C1 segment of cervical spinal cord (tissue), 14 donors: ENCODE measurements around the gene SLC25A33.

Source experiments
- DNase-seq, 14 donors: peaks; one replicate each; lab custom pipeline; 2025; lab: John Stamatoyannopoulos, UW

SLC25A33 gene

DNA sequence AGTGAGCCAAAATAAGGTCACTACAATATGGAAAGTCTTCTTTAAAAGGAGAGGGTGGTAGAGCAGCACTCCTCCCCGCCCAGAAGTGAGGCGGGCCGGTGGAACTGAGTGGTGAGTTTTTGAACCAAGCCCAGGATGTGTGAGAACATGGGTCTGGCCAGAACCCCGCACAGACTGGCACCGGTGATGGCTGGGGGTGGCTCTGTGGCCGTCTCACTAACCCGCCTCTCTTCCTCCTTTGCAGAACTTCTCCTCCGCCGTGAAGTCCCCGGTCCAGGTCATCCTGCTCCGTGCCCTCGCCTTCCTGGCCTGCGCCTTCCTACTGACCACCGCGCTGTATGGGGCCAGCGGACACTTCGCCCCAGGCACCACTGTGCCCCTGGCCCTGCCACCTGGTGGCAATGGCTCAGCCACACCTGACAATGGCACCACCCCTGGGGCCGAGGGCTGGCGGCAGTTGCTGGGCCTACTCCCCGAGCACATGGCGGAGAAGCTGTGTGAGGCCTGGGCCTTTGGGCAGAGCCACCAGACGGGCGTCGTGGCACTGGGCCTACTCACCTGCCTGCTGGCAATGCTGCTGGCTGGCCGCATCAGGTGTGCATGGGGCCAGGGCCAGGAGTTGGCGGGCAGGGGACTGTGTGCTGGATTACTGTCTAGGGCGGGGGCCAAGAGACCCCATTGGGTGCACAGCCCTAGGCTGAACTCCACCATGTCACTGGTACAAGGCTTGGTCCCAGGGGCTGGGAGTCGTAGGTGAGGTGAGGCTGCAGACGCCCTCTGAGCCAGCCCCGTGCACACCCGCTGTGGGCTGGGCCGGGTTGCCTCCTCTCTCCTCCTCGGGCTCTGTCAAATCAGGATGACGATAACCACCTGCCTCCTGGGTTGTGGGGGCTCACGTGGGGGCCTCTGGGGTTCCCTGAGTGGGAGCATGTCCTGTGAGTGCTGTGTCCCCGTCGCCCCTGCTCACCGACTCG, 61.9 kb downstream of the SLC25A33 start:
- DNase-seq, result no peak

DNA sequence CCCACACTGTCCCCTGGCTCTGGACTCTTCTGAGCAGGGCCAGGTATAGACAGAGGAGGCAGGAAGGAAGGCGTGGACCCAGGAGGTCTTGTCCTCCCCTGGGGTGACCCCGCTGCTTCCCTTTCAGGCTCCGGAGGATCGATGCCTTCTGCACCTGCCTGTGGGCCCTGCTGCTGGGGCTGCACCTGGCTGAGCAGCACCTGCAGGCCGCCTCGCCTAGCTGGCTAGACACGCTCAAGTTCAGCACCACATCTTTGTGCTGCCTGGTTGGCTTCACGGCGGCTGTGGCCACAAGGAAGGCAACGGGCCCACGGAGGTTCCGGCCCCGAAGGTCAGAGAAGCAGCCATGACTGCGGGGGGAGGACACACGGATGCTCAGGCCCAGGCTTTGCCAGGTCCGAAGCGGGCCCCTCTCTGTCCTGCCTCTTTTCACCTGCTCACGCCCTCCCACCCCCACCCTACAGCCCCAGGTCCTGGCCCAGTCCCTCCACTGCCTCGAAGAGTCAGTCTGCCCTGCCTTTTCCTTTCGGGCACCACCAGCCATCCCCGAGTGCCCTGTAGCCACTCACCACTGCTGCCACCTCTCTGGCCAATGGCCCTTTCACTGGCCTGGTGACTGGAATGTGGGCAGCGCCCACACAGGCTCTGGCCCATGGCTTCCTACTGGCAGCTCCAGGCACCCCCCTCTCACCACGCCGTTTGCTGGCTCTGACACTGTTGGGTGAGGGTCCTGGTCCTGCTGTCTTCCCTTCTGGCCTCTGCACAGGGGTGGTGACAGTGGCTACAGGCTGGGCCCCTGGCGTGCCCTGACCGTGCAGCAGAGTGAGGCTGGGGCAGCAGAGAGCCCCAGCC, 62.9 kb downstream of the SLC25A33 start:
- no peak for DNase-seq

DNA sequence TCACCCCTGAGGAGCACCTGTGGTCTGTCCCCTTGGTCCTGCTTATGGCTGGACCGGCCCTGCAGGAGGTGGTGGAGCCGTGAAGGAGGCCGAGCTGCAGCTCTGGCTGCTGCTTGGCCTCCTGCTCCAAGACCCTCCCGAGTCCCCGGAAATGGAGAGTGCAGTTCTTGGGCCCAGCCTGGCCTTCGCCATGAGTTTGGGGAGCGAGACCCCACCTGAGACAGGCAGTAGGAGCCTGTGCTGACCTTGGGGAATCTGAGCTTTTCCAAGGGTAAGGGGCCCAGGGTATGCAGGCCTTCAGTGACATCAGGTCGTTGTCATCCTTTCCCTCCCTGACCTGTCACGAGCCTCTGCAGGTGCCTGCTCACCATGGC, 63.5 kb downstream of the SLC25A33 start:
- DNase-seq, result no peak

DNA sequence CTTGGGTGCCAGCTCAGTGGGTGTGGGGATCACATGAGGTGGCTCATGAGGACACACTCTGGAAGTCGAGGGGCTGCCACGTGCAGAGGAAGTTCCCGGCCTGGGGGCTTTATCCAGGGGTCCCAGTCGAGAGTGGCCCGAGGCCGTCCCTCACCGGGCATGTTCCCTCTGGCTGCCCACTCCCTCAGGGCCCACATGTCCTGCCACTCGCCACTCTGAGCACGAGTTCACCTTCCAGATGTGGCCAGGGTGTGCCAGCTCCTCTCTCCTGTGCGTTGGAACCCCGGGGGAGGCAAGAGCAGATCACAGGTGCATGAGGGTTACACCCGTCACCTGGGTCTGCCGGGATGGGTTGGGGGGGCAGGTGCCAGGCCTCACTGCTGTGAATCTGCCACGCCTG, 64.0 kb downstream of the SLC25A33 start:
- no peak for DNase-seq

DNA sequence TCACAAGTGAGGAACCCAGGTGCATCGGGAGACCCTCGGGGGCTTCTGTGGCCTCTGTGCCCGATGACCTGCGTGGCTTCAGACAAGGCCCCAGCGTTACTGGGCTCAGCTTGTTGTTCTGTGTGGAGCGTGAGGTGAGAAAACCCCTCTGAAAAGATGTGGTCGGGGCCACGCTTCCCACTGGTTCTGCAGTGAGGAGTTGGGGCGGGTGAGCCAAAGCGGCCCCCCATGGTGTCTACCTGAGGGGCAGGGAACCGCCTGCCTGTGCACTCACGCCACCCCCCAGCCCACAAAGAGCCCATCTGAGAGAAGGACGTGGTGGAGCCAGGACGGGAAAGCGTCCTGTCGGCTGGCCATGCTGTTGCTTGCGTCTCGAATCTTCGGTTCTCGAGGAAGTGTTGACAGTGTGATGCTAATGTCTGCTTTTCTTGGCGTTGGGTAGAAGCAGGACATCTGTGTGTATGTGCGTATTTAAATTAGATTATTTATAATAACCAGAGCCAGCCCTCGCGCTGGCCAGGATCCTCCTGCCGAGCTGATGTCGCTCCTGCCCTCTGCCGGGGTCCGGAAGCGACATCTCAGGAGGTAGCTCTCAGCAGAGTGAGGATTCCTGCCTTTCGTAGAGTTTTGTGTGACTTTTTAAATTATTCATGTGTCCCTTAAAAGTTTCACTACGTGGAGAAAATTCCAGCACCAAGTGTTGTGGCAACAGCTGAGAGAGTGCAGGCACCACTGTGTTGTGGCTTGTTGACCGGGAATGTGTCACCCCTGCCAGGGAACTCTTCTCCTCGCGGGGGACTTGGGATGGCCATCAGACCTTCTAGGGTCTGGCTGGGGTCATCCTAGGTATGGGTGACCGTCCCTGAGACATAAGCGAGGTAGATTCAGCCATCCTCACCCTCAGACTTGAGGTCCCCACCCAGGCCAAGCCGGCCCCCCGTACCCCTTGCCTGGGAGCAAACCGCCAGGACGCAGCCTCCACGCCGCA, 64.8 kb downstream of the SLC25A33 start:
- no peak for DNase-seq

DNA sequence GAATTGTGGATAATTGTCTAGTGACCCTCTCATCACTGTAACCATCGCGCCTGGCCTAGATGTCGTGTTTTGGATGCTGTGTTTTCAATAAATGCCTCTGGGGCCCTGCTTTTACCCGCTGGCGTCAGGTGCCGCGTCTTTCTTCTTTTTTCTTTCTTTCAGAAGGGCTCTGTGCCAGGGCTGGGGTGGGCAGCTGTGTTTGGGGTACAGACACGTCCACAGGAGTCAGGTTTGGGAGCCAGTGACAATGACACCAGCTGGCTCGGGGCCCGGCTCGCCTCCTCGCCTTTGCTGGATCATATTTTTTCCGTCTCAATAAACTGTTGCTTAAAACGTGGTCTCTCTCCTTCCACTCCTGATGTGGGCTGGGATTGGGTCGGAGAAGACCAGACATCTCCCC, 65.6 kb downstream of the SLC25A33 start:
- no peak for DNase-seq

DNA sequence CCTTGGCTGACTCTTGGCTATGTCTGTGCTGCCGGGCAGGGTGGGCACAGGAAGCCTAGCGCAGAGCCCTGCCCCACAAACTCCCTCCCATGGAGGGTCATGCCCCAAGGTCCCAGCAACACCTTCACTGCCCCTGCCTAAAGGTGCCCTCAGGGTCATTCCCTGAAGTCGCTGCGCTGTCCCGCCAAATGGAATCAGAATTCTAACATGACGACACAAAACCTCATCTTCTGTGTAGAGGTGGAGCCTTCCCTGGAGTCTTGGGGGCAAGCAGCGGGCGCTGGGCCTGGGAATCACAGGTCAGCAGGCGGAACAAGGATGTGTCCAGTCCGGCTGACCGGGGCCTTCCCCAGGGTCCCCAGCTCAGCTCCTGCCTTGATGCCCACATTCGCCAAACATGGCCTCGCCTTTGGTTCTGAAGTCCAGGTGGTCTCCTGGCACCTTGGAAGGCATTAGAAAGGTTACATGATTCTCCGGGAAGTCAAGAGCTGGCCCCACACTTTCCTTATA, 66.7 kb downstream of the SLC25A33 start:
- no peak for DNase-seq

DNA sequence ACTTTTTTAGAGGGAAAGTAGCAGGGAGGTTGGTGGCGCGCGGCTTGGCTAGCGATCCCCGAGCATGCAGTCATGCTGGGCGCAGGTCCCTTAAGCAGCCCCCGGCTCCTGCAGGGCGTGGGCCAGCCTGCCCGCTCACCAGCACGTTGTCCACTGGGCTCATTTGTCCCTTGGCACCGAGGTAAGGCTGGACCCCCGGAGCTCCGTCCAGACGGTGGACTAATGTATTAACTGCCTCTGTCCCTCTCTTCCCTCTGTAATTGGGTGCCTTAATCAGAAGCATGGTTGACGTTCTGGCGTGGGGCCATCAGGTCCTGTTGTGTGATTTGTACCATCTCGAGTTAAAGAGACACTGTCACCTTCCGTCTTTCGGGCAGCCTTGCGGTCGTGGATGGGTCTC, 67.2 kb downstream of the SLC25A33 start:
- DNase-seq, result peak in 1 of 14 donors; percentile 49

DNA sequence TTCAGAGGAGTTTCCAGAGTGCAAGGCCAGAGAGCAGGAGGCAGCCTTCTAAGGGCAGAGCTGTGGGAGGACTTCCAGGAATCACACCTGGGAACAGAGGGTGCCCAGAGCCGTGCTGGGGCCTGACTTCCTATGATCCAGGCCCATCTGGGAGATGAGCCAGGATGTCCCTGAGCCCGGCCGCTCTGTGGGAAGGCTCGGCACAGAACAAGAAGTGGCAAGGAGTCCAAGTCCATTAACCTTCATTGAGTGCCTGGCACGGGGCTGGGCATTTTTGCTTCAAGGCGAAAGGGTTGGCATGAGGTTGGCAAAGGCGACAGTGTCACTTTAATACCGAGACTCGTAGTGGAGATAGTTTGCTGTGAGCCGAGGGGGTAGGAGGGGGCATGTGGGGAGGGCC, 67.7 kb downstream of the SLC25A33 start:
- DNase-seq, result peak in 9 of 14 donors; percentile 24 to 75 (median 53)

DNA sequence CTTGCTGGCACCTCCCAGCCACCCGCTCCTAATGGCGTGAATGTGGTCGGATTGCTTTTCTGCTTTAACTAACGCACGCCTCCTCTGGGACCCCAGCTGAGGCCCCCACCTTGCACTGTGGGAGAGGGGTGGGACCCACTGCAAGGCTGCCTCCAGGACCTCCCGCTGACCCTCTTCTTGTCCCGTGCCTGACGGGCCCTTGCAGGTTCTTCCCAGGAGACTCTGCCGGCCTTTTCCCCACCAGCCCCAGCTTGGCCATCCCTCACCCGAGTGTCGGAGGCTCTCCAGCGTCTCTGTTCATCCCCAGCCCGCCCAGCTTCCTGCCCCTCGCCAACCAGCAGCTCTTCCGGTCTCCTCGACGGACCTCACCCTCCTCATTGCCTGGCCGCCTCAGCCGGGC, 68.1 kb downstream of the SLC25A33 start:
- no peak for DNase-seq

DNA sequence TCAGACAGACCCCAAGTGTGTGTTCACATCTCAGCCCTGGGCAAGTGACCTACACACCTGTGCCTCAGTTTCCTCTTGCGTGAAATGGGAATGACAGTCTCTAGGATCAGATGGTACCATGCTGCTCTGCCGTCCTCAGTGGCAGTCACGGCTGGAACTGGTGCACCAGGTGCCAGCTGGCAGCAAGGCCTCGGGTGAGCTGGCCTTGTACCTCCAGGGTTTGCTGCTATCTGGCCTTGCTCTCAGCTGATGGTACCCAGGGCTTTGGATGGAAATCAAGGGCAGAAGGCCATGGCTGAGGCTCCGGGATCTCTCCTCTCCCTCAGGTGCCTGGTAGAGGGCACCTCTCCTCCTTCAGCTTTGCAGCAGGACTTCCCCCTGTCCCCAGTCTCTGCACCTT, 70.7 kb downstream of the SLC25A33 start:
- DNase-seq, result no peak

DNA sequence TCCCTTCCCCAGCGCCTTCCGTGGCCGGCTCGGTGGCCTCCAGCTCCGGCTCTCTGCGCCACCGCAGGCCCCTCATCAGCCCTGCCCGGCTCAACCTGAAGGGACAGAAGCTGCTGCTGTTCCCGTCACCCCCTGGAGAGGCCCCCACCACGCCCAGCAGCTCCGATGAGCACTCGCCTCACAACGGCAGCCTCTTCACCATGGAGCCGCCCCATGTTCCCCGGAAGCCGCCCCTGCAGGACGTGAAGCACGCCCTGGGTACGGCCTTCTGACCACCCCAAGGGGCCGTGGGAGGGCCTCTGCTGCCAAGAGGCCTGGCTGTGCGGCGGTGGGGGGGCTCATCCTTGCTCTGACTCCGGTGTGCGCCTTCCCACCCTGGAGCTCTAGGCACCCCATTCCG, 71.3 kb downstream of the SLC25A33 start:
- DNase-seq, result no peak

DNA sequence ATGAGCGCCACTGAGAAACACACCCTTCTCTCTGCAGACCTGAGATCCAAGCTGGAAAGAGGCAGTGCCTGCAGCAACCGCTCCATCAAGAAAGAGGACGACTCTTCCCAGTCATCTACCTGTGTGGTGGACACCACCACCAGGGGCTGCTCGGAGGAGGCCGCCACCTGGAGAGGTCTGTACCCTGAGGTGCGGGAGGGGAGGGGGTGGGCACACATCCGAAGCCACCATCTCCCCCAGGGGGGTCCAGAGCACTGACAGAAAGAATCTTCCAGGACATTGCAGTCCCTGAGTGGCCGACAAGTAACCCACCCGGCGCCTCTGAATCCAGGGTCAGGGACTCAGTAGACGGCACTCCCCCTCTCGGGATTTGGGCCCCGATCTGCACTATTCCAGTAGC, 72.5 kb downstream of the SLC25A33 start:
- no peak for DNase-seq

DNA sequence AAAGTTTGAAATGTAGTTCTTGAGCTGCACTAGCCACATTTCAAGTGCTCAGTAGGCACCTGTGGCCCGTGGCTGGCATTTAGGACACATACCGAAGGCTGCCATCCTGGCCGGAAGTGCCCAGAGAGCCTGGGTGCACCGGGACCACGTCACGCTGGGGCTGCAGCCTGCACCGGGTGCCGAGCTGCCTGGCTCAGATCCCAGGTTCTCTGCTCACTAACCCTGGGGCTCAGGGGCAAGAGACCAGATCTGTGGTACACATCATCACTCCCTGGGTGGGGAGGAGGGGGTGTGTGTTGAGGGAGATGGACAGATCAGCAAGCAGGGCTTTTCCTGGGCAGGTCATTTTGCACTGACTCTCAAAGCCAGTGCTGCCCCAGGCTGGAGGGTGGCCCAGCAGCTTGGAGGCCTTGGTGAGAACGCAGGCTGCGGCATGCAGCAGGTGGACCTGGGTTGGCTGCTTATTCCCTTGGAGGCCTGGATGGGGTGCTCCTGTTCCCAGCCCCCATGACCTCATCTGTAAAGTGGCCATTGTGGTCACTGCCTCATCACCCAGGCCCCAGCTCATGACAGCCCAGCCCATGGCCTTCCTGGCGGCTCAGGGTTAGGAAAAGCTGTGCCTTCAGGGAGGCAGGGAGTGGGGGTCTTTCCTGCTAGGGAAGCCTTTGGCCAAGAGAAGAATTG, 73.0 kb downstream of the SLC25A33 start:
- DNase-seq, result no peak

DNA sequence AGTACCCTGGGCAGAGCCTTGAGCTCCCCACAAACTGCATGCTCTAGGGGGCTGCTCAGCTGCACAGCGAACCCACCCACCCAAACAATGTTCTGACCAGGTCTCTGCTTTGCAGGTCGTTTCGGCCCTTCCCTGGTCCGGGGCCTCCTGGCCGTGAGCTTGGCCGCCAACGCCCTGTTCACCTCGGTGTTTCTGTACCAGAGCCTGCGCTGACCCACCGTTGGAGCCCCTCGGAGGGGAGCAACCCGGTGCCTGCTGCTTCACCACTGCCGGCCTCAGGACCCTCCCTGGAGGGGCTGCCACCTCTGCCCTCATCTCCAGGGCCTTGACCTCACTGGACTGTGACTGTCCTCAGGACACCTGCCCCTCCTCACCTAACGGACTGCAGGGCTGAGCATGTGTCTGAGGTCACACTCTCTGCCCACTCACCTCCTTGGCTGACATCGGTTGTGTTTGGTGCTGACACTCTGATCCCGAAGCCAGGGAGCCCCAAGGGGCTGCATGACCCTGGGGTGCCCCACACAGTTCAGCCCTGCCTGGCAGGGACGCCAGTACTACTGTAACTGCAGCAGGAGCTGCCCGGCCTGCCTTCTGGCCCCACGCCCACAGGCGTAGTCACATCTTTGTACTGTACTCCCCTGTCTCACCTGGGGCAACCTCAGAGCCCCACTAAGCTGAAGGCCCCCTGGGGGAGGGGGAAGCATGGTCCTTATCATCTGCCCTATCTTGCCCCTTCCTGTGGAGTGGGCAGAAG, 73.8 kb downstream of the SLC25A33 start:
- no peak for DNase-seq

DNA sequence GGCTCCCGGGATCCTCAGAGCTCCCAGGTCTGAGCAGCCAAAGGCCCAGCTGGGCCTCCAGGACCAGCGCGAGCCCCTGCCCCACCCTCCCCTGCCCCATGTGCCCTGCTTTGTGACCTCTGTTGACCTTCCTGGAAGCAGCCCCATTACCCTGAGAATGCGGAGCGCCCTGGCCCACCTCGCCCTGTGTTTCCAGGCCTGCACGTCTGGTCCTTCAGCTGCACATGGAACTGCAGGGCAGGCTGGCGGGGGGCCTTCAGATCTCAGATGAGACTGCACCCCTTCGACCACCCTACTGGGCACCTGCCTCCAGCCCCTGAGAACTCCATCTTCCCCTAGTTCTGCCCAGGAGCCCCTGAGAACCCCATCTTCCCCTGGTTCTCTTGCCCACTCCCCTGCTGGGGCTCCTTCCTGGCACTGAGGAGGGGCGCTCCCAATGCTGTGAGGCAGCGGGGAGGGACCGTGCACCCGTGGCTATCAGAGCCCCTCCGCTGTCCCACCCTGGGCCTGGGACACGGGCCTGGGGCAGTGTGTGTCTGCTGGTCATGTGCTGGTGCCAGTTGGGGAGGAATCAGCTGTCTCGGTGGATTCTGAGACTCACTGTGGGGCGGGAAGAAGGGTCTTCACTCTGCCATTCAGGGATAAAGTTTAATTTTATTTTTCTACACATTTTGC, 74.5 kb downstream of the SLC25A33 start:
- no peak for DNase-seq

DNA sequence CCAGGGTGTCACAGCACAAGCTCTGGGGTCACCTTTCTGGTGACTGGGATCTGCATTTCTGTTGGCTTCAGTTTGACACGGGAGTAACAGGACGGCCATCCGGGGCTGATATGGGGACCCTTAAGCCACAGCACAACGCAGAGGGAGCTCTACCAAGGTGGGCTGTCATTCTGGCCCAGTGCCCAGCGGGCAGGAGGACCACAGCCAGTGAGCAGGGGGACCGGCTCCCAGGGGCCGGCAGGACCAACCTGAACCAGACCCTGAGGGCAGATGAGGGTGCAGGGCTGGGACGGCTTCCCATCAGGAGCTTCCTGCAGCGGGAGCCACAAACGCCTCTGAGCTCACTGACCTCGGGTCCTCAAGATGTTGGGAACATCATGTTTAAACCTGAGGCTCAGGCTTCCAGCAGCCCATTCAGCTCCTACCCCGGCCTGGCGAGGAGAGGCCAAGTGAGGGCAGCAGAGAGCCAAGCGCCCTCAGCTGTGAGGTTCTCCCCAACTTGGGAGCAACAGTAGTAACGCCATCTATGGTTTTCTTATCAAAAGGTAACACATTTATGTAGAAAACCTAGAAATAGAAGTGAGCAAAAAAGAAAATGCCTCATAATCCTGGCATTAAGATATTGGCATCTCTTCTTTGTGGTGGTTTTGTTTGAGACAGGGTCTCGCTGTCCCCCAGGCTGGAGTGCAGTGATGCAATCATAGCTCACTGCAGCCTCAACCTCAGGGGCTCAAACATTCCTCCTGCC, 76.2 kb downstream of the SLC25A33 start:
- DNase-seq, result peak in 5 of 14 donors; percentile 6 to 37 (median 11)

DNA sequence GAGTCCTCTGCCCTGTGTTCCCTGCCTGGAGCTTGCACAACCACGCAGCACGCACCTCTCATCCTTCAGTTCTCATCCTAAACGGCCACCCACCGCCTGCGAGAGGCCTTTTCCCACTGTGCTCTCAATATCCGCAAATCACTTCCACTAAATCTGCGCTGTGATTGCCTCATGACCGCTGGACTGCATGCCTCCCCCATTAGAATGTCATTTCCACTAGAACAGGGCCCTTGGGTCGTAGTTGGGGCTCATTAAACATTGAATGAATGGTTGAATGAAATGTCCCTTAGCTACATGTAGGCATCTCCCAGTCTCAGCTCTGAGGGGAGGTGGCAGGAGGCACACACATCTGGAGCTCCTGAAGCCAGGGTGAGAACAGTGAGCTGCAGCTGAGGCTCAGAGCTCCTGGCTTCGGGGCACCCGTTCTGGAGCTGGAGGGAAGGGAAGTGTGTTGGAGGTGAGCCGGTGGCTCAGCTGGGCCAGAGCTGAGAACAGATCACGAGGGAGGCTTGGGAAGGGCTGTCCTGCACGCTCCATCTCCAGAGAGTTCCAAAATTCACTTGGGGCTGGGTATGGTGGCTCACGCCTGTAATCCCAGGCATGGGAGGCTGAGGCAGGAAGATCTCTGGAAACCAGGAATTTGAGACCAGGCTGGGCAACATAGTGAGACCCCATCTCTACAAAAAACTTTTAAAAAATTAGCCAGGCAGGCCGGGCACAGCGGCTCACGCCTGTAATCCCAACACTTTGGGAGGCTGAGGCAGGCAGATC, 79.8 kb downstream of the SLC25A33 start:
- no peak for DNase-seq
